ENCODE data around the gene MIER2. TPM values are rescaled to one million over a fixed set of nuclear protein-coding genes. Genes with fewer than 3 reads are reported as not detected.

Gene MIER2
- total RNA-seq, 1 donor from 2014 or later, result 43.5 TPM

DNA sequence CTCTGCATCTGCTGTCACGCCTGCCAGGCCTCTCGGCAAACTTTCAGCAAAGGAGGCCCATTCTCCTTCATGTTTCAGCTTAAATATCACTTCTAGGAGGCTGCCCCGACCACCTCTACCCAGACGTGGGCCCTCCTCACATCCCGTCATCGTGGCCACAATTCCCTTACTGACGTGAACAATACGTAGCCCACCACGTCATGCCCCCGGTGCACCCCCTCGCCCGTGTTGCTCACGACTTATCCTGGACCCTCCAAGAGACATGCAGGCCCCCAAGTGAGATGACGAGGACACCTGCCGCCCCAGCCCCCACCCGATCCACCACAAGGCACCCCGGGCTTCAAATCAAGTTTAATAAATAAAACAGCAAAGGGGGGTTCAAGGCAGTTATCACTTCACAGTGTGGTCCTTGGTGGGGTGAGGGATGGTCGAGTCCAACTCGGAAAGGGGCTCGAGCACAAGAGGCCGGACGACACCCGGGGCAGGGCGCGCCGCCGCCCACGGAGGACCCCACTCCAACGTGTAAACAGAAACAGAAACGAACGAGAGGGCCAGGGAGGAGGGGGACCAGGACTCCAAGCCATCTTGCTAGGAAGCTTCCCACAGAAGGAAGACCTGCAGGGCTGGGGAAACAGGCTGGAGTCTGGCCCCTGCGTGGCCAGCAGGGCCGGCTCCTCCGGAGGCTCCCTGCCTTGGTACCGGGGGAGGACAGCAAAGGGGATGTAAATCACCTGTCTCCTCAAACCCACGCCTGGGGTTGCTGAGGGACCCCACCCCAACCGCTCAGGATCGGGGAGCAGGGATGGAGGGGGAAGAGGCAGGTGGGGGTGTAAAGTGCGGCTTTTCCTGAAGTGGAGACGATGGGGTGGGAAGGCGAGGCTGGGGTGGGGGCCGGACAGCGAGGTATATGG, 39.1 kb downstream of the MIER2 start:
- H3K4me3 Mint-ChIP-seq (ENCODE audit: unreplicated experiment), result no peak overlapping the region
- Histone ChIP-seq H3K27ac (ENCODE audit: low read depth, low read length) (no peak overlapping the region), H2AFZ (ENCODE audit: low read depth, low read length) (no peak overlapping the region), H3K4me2 (ENCODE audit: low read length) (no peak overlapping the region), H3K4me1 (ENCODE audit: insufficient read depth, low read length) (no peaks in the 10 kb centered on the region), H3K27me3 (ENCODE audit: insufficient read depth, low read length) (no peaks in the 10 kb centered on the region), H3K79me2 (ENCODE audit: insufficient read depth, low read length) (peaks cover 19% of the 10 kb centered on the region), H4K20me1 (ENCODE audit: insufficient read depth, low read length) (peaks cover 58% of the 10 kb centered on the region), H3K4me3 (ENCODE audit: insufficient read depth, low read depth, low read length) (no peak overlapping the region), H3K9me3 (ENCODE audit: insufficient read depth, low read depth, low read length) (no peaks in the 10 kb centered on the region), H3K36me3 (ENCODE audit: insufficient read depth, low read length) (peaks cover 2% of the 10 kb centered on the region), H3K9ac (ENCODE audit: low read length) (no peak overlapping the region)
- H3K27ac Mint-ChIP-seq (ENCODE audit: unreplicated experiment), result no peak overlapping the region
- H3K27me3 Mint-ChIP-seq (ENCODE audit: low read depth, unreplicated experiment), result no peaks in the 10 kb centered on the region
- TF ChIP-seq, protein P1, sequence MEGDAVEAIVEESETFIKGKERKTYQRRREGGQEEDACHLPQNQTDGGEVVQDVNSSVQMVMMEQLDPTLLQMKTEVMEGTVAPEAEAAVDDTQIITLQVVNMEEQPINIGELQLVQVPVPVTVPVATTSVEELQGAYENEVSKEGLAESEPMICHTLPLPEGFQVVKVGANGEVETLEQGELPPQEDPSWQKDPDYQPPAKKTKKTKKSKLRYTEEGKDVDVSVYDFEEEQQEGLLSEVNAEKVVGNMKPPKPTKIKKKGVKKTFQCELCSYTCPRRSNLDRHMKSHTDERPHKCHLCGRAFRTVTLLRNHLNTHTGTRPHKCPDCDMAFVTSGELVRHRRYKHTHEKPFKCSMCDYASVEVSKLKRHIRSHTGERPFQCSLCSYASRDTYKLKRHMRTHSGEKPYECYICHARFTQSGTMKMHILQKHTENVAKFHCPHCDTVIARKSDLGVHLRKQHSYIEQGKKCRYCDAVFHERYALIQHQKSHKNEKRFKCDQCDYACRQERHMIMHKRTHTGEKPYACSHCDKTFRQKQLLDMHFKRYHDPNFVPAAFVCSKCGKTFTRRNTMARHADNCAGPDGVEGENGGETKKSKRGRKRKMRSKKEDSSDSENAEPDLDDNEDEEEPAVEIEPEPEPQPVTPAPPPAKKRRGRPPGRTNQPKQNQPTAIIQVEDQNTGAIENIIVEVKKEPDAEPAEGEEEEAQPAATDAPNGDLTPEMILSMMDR (IDR thresholded peaks at IDR 0.05; ENCODE audit: insufficient read depth, low read depth, low read length), result no peak
- no peak for TF ChIP-seq EZH2 (IDR thresholded peaks at IDR 0.05; ENCODE audit: insufficient read depth, low read length)
- H3K4me1 Mint-ChIP-seq (ENCODE audit: low read depth, unreplicated experiment), result no peaks in the 10 kb centered on the region
- no peaks in the 10 kb centered on the region for H3K9me3 Mint-ChIP-seq (ENCODE audit: unreplicated experiment)
- DNase-seq (ENCODE audit: low read depth), result no peak
- FAIRE-seq, result no peak
- H3K36me3 Mint-ChIP-seq (ENCODE audit: low read depth, unreplicated experiment), result no peaks in the 10 kb centered on the region

DNA sequence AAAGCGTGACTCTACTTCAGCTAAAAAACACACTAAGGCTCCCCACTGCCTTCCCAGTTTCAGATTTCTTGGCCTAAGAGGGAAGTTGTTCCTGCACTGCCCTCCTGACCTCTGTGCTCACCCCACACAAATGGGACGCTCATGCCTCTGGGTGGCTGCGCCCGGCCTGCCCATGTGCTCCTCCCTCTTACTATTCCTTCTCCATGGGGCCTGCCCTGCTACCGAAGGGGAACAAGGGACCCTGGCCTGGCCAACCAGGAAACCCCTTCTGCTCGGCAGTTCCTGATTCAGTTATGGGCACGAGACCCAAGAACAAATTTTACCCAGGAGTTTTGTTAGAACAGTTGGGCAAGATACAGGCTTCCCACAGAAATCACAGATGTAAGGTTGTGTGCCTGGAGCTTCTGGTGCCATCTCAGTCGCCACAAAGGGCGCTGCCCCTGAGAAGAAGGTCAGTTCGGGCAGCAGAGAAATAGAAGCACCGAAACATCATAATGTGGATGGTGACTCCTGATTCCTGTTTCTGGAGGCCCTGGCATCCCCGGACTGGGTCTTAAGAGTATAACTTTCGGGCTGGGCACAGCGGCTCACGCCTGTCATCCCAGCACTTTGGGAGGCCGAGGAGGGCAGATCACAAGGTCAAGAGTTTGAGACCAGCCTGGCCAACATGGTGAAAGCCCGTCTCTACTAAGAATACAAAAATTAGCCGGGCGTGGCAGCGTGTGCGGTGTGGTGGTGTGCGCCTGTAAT, 47.9 kb downstream of the MIER2 start:
- Mint-ChIP-seq H3K27me3 (ENCODE audit: low read depth, unreplicated experiment) (peaks cover 6% of the 10 kb centered on the region), H3K4me3 (ENCODE audit: unreplicated experiment) (no peak overlapping the region), H3K9me3 (ENCODE audit: unreplicated experiment) (no peaks in the 10 kb centered on the region), H3K27ac (ENCODE audit: unreplicated experiment) (no peak overlapping the region), H3K36me3 (ENCODE audit: low read depth, unreplicated experiment) (peaks cover 2% of the 10 kb centered on the region), H3K4me1 (ENCODE audit: low read depth, unreplicated experiment) (peaks cover 10% of the 10 kb centered on the region)
- DNase-seq (ENCODE audit: low read depth), result no peak
- no peaks in the 10 kb centered on the region for H3K79me2 ChIP-seq (ENCODE audit: insufficient read depth, low read length)
- H3K9ac ChIP-seq (ENCODE audit: low read length), result no peak overlapping the region
- H4K20me1 ChIP-seq (ENCODE audit: insufficient read depth, low read length), result peaks cover 34% of the 10 kb centered on the region
- H3K27me3 ChIP-seq (ENCODE audit: insufficient read depth, low read length), result peaks cover 21% of the 10 kb centered on the region
- H2AFZ ChIP-seq (ENCODE audit: low read depth, low read length), result no peak overlapping the region
- no peaks in the 10 kb centered on the region for H3K36me3 ChIP-seq (ENCODE audit: insufficient read depth, low read length)
- H3K4me2 ChIP-seq (ENCODE audit: low read length), result no peak overlapping the region
- FAIRE-seq, result no peak
- no peaks in the 10 kb centered on the region for H3K9me3 ChIP-seq (ENCODE audit: insufficient read depth, low read depth, low read length)
- H3K27ac ChIP-seq (ENCODE audit: low read depth, low read length), result no peak overlapping the region
- TF ChIP-seq EZH2 (IDR thresholded peaks at IDR 0.05; ENCODE audit: insufficient read depth, low read length), result no peak
- TF ChIP-seq, protein P1 (IDR thresholded peaks at IDR 0.05; ENCODE audit: insufficient read depth, low read depth, low read length), result no peak
- H3K4me1 ChIP-seq (ENCODE audit: insufficient read depth, low read length), result peaks cover 5% of the 10 kb centered on the region
- no peak overlapping the region for H3K4me3 ChIP-seq (ENCODE audit: insufficient read depth, low read depth, low read length)
